Measurements from ENCODE around the gene LRCH3.

- no peak for TF ChIP-seq CTCF (IDR thresholded peaks at IDR 0.05)
- no peak for TF ChIP-seq NR1H2 (CRISPR knock-in tag; IDR thresholded peaks at IDR 0.05)
- TF ChIP-seq MLX (CRISPR knock-in tag; IDR thresholded peaks at IDR 0.05) = no peak
- peak; percentile 6; the same call in 1 of the 2 replicates for TF ChIP-seq JUN (CRISPR knock-in tag; IDR thresholded peaks at IDR 0.05)
- TF ChIP-seq GRHL2 (CRISPR knock-in tag; IDR thresholded peaks at IDR 0.05; ENCODE audit: insufficient replicate concordance, severe bottlenecking) = no peak
- TF ChIP-seq SP1 (CRISPR knock-in tag; conservative IDR thresholded peaks at IDR 0.05) = peak; percentile 68; the same call in 1 of the 2 replicates
- TF ChIP-seq ATF1 (CRISPR knock-in tag; IDR thresholded peaks at IDR 0.05) = no peak
- TF ChIP-seq CREB1 (CRISPR knock-in tag; IDR thresholded peaks at IDR 0.05) = 0 out of 2 replicates have a peak, but pooled peaks have one; percentile 35
- TF ChIP-seq MYBL2 (CRISPR knock-in tag; IDR thresholded peaks at IDR 0.05) = peak; percentile 78; the same call in 1 of the 2 replicates
- TF ChIP-seq MAX (CRISPR knock-in tag; IDR thresholded peaks at IDR 0.05) = peak; percentile 74
- TF ChIP-seq PRDM15 (CRISPR knock-in tag; IDR thresholded peaks at IDR 0.05) = 0 out of 2 replicates have a peak, but pooled peaks have one; percentile 15
- peak; percentile 72; the same call in 1 of the 2 replicates for TF ChIP-seq ZNF138 (CRISPR knock-in tag; conservative IDR thresholded peaks at IDR 0.05)
Observed at GRCh38 chr3:197791113-197791891, at the start of gene LRCH3.

Data from WTC11 (cell line).